ENCODE results near the gene TRAP1.
A peak's percentile ranks its signal among the peaks of the same experiment; 100 is the strongest.

The TRAP1 gene

GRCh38 chr16:3717235-3718018 is at the start of gene TRAP1:
TSS of gene TRAP1 (minus strand) at chr16:3717524. CDS start at chr16:3717508, 16 bp downstream.
- peak; percentile 92 to 96 for DNase-seq
- TF ChIP-seq GATA1 (IDR thresholded peaks at IDR 0.05; ENCODE audit: low read depth, low read length) = no peak
- TF ChIP-seq POLR2A (IDR thresholded peaks at IDR 0.05; ENCODE audit: low read length) = peak; percentile 89

GRCh38 chr16:3766177-3766576 is 48.9 kb upstream of the TRAP1 start:
- TF ChIP-seq POLR2A (IDR thresholded peaks at IDR 0.05; ENCODE audit: low read length) (no peak), GATA1 (IDR thresholded peaks at IDR 0.05; ENCODE audit: low read depth, low read length) (no peak)
- DNase-seq = no peak

- no peak for DNase-seq
- TF ChIP-seq POLR2A (IDR thresholded peaks at IDR 0.05; ENCODE audit: low read length) (no peak), GATA1 (IDR thresholded peaks at IDR 0.05; ENCODE audit: low read depth, low read length) (no peak)
These were observed 47.1 kb upstream of the TRAP1 start for GRCh38 chr16:3764409-3764808.

- DNase-seq = no peak
- TF ChIP-seq GATA1 (IDR thresholded peaks at IDR 0.05; ENCODE audit: low read depth, low read length) (no peak), POLR2A (IDR thresholded peaks at IDR 0.05; ENCODE audit: low read length) (no peak)
These were observed 44.9 kb upstream of the TRAP1 start for GRCh38 chr16:3762107-3762750.

- TF ChIP-seq GATA1 (IDR thresholded peaks at IDR 0.05; ENCODE audit: low read depth, low read length) (no peak), POLR2A (IDR thresholded peaks at IDR 0.05; ENCODE audit: low read length) (no peak)
- DNase-seq = no peak
These were observed 44.2 kb upstream of the TRAP1 start for GRCh38 chr16:3761375-3762106.

GRCh38 chr16:3760518-3760917 is 43.2 kb upstream of the TRAP1 start:
- TF ChIP-seq GATA1 (IDR thresholded peaks at IDR 0.05; ENCODE audit: low read depth, low read length) (no peak), POLR2A (IDR thresholded peaks at IDR 0.05; ENCODE audit: low read length) (no peak)
- no peak for DNase-seq

GRCh38 chr16:3759736-3760135 is 42.4 kb upstream of the TRAP1 start:
- DNase-seq = no peak
- no peak for TF ChIP-seq GATA1 (IDR thresholded peaks at IDR 0.05; ENCODE audit: low read depth, low read length)
- no peak for TF ChIP-seq POLR2A (IDR thresholded peaks at IDR 0.05; ENCODE audit: low read length)

- DNase-seq = no peak
- TF ChIP-seq POLR2A (IDR thresholded peaks at IDR 0.05; ENCODE audit: low read length) = no peak
- TF ChIP-seq GATA1 (IDR thresholded peaks at IDR 0.05; ENCODE audit: low read depth, low read length) = no peak
These were observed 38.8 kb upstream of the TRAP1 start for GRCh38 chr16:3756113-3756512.

- no peak for TF ChIP-seq GATA1 (IDR thresholded peaks at IDR 0.05; ENCODE audit: low read depth, low read length)
- no peak for TF ChIP-seq POLR2A (IDR thresholded peaks at IDR 0.05; ENCODE audit: low read length)
- DNase-seq = no peak
These were observed 37.9 kb upstream of the TRAP1 start for GRCh38 chr16:3755249-3755648.

GRCh38 chr16:3754772-3755171 is 37.4 kb upstream of the TRAP1 start:
- DNase-seq = no peak
- no peak for TF ChIP-seq GATA1 (IDR thresholded peaks at IDR 0.05; ENCODE audit: low read depth, low read length)
- TF ChIP-seq POLR2A (IDR thresholded peaks at IDR 0.05; ENCODE audit: low read length) = no peak

GRCh38 chr16:3754081-3754703 is 36.9 kb upstream of the TRAP1 start:
- TF ChIP-seq POLR2A (IDR thresholded peaks at IDR 0.05; ENCODE audit: low read length) = no peak
- no peak for TF ChIP-seq GATA1 (IDR thresholded peaks at IDR 0.05; ENCODE audit: low read depth, low read length)
- DNase-seq = no peak

GRCh38 chr16:3752984-3753383 is 35.7 kb upstream of the TRAP1 start:
- DNase-seq = no peak
- TF ChIP-seq GATA1 (IDR thresholded peaks at IDR 0.05; ENCODE audit: low read depth, low read length) = no peak
- TF ChIP-seq POLR2A (IDR thresholded peaks at IDR 0.05; ENCODE audit: low read length) = no peak

- DNase-seq = no peak
- TF ChIP-seq GATA1 (IDR thresholded peaks at IDR 0.05; ENCODE audit: low read depth, low read length) (no peak), POLR2A (IDR thresholded peaks at IDR 0.05; ENCODE audit: low read length) (no peak)
These were observed 34.6 kb upstream of the TRAP1 start for GRCh38 chr16:3751878-3752277.

GRCh38 chr16:3748307-3748706 is 31.0 kb upstream of the TRAP1 start:
- DNase-seq = no peak

More at GRCh38 chr16:3748307-3748706, 31.0 kb upstream of the TRAP1 start:
- TF ChIP-seq POLR2A (IDR thresholded peaks at IDR 0.05; ENCODE audit: low read length) = no peak
- TF ChIP-seq GATA1 (IDR thresholded peaks at IDR 0.05; ENCODE audit: low read depth, low read length) = no peak

Data from erythroblast (primary cell).